T-helper 2 cell treated with Interferon-gamma antibody and Interleukin-4, amounts not matched to agents 5 μg/mL and 100 μg/mL, for 36 hours (primary cell): ENCODE results near the gene CST8.

ENCODE experiments used
- DNase-seq: peaks from one replicate; pipeline ENCODE4 v3.0.0; 2021; ENCODE audit warnings: low spot score
- H3K27ac Mint-ChIP-seq: one replicate; pipeline ENCODE4 v1.8.0; 2021; ENCODE audit warnings: mild to moderate bottlenecking, mixed read lengths
- H3K27me3 Mint-ChIP-seq: one replicate; pipeline ENCODE4 v1.8.0; 2021; ENCODE audit warnings: low read depth, mixed read lengths
- H3K36me3 Mint-ChIP-seq: one replicate; pipeline ENCODE4 v1.8.0; 2021; ENCODE audit warnings: low read depth, mixed read lengths
- H3K4me1 Mint-ChIP-seq: one replicate; pipeline ENCODE4 v1.8.0; 2021; ENCODE audit warnings: low read depth, mixed read lengths
- H3K4me3 Mint-ChIP-seq: one replicate; pipeline ENCODE4 v1.8.0; 2022; ENCODE audit warnings: mild to moderate bottlenecking, moderate library complexity, mixed read lengths
- H3K9me3 Mint-ChIP-seq: one replicate; pipeline ENCODE4 v1.8.0; 2021; ENCODE audit warnings: mixed read lengths

CST8 gene

DNA sequence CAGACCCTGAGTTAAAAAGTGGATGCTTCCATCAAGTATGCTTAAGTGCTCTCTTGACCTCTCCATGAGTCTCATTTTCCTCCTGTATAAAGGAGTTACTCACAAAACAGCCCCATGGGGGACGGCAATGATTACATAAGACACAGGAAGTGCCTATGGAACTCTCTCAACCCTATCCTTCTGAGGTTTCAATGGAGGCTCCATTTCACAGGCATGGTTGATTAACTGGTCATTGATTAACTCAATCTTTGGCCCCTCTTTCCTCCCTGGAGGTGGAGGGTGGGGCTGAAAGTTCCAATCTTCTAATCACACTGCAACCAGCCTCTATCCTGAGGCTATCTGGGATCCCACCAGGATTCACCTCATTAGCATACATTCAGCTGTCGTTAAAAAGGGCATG is 29.3 kb downstream of the CST8 start:
- Mint-ChIP-seq H3K27me3 (no peaks in the 10 kb centered on the region), H3K27ac (no peak overlapping the region), H3K4me3 (no peak overlapping the region), H3K4me1 (no peaks in the 10 kb centered on the region), H3K9me3 (no peaks in the 10 kb centered on the region), H3K36me3 (no peaks in the 10 kb centered on the region)
- no peak for DNase-seq

GRCh38 chr20:23524146-23524545 is 33.2 kb downstream of the CST8 start:
- H3K27ac Mint-ChIP-seq, result no peak overlapping the region
- no peaks in the 10 kb centered on the region for H3K4me1 Mint-ChIP-seq
- no peaks in the 10 kb centered on the region for H3K27me3 Mint-ChIP-seq
- H3K36me3 Mint-ChIP-seq, result no peaks in the 10 kb centered on the region
- DNase-seq, result no peak
- peaks cover 13% of the 10 kb centered on the region for H3K9me3 Mint-ChIP-seq
- H3K4me3 Mint-ChIP-seq, result no peak overlapping the region

- Mint-ChIP-seq H3K4me3 (no peak overlapping the region), H3K9me3 (peaks cover 14% of the 10 kb centered on the region), H3K27me3 (no peaks in the 10 kb centered on the region), H3K27ac (no peak overlapping the region), H3K36me3 (no peaks in the 10 kb centered on the region), H3K4me1 (no peaks in the 10 kb centered on the region)
- DNase-seq, result no peak
Measured at GRCh38 chr20:23526850-23527249, 35.9 kb downstream of the CST8 start.

DNA sequence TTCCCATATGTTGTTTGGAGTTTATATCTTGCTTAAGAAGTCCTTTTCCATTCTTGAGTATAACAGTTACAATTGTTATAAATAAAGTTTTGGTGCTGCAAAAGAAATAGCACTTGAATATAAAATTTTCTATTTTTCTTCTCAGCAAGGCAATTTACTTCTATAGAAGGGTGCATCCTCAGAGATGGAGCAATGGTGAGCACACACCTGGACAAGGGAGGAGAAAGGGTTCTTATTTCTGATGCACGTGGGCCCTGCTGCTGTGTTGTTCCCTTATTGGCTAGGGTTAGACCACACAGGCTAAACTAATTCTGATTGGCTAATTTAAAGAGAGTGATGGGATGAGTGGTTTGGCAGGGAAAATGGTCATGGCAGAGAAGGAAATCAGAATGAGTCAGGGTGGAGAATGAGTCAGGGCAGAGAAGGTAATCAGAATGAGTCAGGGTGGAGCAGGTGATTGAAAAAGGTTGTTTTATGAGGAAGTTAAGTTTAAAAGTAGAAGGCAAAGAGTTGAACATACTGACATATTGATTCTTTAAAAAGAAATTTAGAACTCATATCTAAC is 38.0 kb downstream of the CST8 start:
- H3K9me3 Mint-ChIP-seq, result peaks cover 14% of the 10 kb centered on the region
- no peaks in the 10 kb centered on the region for H3K4me1 Mint-ChIP-seq
- no peak for DNase-seq
- no peaks in the 10 kb centered on the region for H3K36me3 Mint-ChIP-seq
- H3K27me3 Mint-ChIP-seq, result no peaks in the 10 kb centered on the region
- H3K4me3 Mint-ChIP-seq, result no peak overlapping the region
- H3K27ac Mint-ChIP-seq, result no peak overlapping the region

DNA sequence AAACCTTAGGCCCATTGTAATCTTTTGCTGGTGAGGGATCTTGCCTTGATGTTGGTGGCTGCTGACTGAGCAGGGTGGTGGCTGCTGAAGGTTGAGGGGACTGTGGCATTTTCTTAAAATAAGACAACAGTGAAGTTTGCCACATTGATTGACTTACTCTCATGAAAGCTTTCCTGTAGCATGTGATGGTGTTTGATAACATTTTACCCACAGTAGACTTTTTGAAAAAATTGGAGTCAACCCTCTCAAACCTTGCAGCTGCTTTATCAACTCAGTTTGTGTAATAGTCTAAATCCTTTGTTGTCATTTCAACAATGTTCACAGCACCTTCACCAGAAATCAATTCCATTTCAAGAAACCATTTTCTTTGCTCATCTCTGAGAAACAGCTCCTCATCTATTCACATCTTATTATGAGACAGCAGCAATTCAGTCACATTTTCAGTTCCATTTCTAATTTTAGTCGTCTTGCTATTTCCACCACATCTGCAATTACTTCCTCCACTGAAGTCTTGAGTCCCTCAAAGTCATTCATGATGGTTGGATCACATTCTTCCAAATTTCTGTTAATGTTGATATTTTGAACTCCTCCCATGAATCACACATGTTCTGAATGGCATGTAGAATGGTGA is 40.1 kb downstream of the CST8 start:
- no peaks in the 10 kb centered on the region for H3K4me1 Mint-ChIP-seq
- H3K27me3 Mint-ChIP-seq, result no peaks in the 10 kb centered on the region
- no peak overlapping the region for H3K27ac Mint-ChIP-seq
- DNase-seq, result no peak
- peaks cover 14% of the 10 kb centered on the region for H3K9me3 Mint-ChIP-seq
- H3K36me3 Mint-ChIP-seq, result no peaks in the 10 kb centered on the region
- H3K4me3 Mint-ChIP-seq, result no peak overlapping the region

DNA sequence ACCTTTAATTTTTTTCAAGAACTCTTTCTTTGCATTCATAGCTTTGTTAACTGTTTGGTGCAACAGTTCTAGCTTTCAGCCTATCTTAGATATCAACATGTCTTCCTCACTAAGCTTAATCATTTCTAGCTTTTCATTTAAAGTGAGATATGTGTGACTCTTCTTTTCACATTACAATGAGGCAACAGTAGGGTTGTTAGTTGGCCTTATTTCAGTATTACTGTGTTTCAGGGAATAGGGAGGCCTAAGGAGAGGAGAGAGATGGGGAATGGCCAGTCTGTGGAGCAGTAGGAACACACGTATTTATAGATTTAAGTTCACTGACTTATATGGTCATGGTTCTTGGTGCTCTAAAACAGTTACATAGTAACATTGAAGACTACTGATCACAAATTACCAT is 41.6 kb downstream of the CST8 start:
- peaks cover 10% of the 10 kb centered on the region for H3K9me3 Mint-ChIP-seq
- no peak for DNase-seq
- no peaks in the 10 kb centered on the region for H3K36me3 Mint-ChIP-seq
- H3K4me3 Mint-ChIP-seq, result no peak overlapping the region
- H3K4me1 Mint-ChIP-seq, result no peaks in the 10 kb centered on the region
- H3K27ac Mint-ChIP-seq, result no peak overlapping the region
- H3K27me3 Mint-ChIP-seq, result no peaks in the 10 kb centered on the region

DNA sequence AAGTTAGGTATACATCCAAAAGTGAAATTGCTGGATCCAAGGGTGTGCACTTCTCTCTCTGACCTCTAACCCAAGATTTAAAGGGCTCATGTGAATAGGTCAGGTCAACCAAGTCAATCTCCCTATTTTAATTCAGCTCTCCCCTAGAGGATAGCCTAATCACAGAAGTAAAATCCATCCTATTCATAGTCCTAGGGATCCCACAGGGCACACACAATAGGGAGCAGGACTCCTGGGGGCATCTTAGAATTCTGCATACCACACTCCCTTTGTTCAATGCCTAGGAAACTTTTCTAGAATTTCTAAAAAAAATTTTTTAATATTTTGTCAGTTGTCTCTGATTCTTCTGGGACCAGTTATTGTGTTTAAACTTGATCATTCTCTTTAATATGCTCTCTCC is 42.2 kb downstream of the CST8 start:
- H3K27ac Mint-ChIP-seq, result no peak overlapping the region
- no peak overlapping the region for H3K4me3 Mint-ChIP-seq
- no peaks in the 10 kb centered on the region for H3K27me3 Mint-ChIP-seq
- no peak for DNase-seq
- H3K4me1 Mint-ChIP-seq, result no peaks in the 10 kb centered on the region
- peaks cover 8% of the 10 kb centered on the region for H3K9me3 Mint-ChIP-seq
- H3K36me3 Mint-ChIP-seq, result no peaks in the 10 kb centered on the region

DNA sequence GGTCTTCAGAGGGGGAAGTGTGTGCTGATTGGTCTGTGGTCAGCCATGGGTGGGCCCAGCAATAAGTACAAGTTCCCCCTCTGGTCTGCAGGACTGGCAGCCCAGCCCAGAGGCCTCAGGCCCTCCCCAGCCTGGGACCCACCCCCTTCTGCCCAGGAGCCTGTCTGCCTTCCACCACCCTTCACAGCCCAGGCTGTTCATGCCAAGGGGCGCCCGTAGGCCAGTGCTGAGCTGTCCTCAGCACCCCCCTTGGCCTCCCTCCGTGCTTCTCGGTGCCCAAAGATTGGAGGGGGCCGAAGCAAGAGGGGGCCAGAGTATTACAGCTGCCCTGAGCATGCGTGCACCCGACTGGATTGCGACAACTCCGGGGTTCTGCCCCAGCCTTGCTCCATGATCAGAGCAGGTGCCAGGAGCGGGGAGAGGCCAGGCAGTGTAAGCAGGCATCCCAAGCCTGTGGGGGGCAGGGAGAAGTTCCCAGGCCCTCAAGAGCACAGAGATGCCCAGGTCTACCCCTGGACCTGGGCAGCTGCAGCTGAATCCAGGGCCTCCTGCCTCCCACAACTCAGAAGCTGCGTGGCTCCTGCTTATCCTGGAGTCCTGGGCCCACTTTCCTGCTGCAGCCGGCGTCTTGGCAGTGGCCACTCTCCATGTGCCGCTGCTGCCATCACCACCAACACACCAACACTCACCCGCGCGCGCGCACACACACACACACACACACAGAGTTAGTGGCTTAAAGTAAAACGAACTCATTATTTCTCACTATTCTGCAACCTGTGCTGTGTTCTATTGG is 44.1 kb downstream of the CST8 start:
- Mint-ChIP-seq H3K27me3 (no peaks in the 10 kb centered on the region), H3K4me1 (no peaks in the 10 kb centered on the region), H3K4me3 (no peak overlapping the region), H3K9me3 (no peaks in the 10 kb centered on the region), H3K36me3 (no peaks in the 10 kb centered on the region), H3K27ac (no peak overlapping the region)
- DNase-seq, result no peak

DNA sequence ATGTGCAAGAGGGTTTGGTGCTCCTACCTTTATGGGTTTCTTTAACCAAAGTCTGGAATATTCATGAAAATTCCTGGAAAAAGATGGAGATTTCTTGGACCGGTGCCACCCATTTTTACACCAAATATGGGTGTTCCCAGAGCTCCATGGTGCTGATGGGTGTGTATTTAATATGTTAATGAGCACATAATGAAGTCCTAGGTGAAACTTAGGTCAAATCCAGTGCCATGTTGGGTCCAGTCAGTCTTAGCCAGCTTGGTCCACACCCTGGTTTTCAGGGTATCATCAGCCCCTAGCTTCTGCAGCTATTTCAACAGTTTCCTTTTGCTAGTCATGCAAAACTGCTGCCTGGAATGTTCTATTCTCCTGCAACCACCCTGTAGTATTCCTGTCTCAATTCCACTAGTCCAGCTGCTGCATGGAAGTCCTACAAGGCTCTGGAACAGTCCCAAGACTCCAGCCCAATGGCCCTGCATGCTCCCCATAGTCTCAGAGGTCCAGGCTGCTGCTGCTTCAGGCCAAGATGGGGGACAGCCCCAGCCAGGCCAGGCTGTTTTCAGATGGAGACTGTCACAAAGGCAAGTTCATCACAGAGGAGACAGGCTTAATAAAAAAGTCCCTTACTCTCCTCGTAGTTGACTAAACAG is 45.5 kb downstream of the CST8 start:
- Mint-ChIP-seq H3K9me3 (no peaks in the 10 kb centered on the region), H3K27me3 (no peaks in the 10 kb centered on the region), H3K27ac (no peak overlapping the region), H3K36me3 (no peaks in the 10 kb centered on the region), H3K4me1 (no peaks in the 10 kb centered on the region), H3K4me3 (no peak overlapping the region)
- DNase-seq, result no peak

DNA sequence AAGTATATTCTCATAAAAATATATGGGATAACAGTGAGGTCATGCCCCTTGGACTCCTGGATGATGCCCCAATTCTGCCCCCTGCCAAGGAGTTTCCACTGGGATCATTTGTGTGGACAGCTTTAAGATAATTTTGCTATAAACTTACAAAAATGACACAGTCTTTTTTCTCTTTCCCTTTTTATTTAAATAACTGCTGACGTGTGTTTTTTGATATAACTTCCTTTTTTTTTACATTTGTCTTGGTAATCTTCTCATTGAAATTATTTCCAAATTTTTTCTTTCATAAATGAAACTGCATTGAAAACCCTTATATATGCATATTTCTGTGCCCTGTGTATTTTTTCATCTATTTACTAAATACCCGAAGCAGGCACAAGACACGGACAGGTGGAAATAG is 46.1 kb downstream of the CST8 start:
- Mint-ChIP-seq H3K9me3 (no peaks in the 10 kb centered on the region), H3K27me3 (no peaks in the 10 kb centered on the region), H3K36me3 (no peaks in the 10 kb centered on the region), H3K4me1 (no peaks in the 10 kb centered on the region), H3K4me3 (no peak overlapping the region), H3K27ac (no peak overlapping the region)
- no peak for DNase-seq

DNA sequence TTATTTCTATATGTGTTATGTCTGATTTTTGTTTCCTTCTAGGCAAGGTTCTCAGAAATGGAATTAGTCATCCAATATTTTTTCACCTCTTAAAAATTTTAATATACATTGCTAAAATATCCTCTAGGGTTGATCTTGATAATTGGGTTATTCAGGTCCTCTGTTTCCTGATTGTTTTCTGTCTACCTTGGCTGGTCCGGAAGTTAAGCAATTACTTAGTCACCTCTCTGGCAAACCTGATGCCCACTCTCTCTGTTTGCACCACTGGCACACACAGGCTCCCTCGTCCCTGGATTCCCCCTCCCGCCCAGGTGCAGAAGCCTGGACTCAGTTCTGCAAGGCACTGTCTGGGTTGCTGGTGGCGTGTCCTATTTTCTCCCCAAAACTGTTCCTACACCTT is 49.7 kb downstream of the CST8 start:
- no peaks in the 10 kb centered on the region for H3K4me1 Mint-ChIP-seq
- H3K4me3 Mint-ChIP-seq, result no peak overlapping the region
- no peak for DNase-seq
- no peak overlapping the region for H3K27ac Mint-ChIP-seq
- H3K9me3 Mint-ChIP-seq, result no peaks in the 10 kb centered on the region
- no peaks in the 10 kb centered on the region for H3K36me3 Mint-ChIP-seq
- no peaks in the 10 kb centered on the region for H3K27me3 Mint-ChIP-seq

- Mint-ChIP-seq H3K27me3 (no peaks in the 10 kb centered on the region), H3K36me3 (no peaks in the 10 kb centered on the region), H3K9me3 (no peaks in the 10 kb centered on the region), H3K4me3 (no peak overlapping the region), H3K4me1 (no peaks in the 10 kb centered on the region), H3K27ac (no peak overlapping the region)
- no peak for DNase-seq
Measured at GRCh38 chr20:23541330-23541729, 50.4 kb downstream of the CST8 start.

- no peaks in the 10 kb centered on the region for H3K4me1 Mint-ChIP-seq
- DNase-seq, result no peak
- H3K9me3 Mint-ChIP-seq, result no peaks in the 10 kb centered on the region
- H3K36me3 Mint-ChIP-seq, result no peaks in the 10 kb centered on the region
- H3K4me3 Mint-ChIP-seq, result no peak overlapping the region
- no peak overlapping the region for H3K27ac Mint-ChIP-seq
- H3K27me3 Mint-ChIP-seq, result no peaks in the 10 kb centered on the region
Measured at GRCh38 chr20:23541776-23542175, 50.9 kb downstream of the CST8 start.

- no peaks in the 10 kb centered on the region for H3K27me3 Mint-ChIP-seq
- no peaks in the 10 kb centered on the region for H3K9me3 Mint-ChIP-seq
- H3K4me1 Mint-ChIP-seq, result no peaks in the 10 kb centered on the region
- H3K4me3 Mint-ChIP-seq, result no peak overlapping the region
- H3K27ac Mint-ChIP-seq, result no peak overlapping the region
- H3K36me3 Mint-ChIP-seq, result no peaks in the 10 kb centered on the region
- no peak for DNase-seq
Measured at GRCh38 chr20:23542801-23543200, 51.9 kb downstream of the CST8 start.
